Measurements from ENCODE around the gene IGSF6. TPM values are rescaled to one million over a fixed set of nuclear protein-coding genes. Genes with fewer than 3 reads are reported as not detected.

The IGSF6 gene
- total RNA-seq, 1 donor from 2014 or later, result 0.04 TPM

GRCh38 chr16:21598206-21598605 is 54.2 kb downstream of the IGSF6 start:
- no peak for DNase-seq (ENCODE audit: low read depth)
- Histone ChIP-seq H3K36me3 (ENCODE audit: control insufficient read depth, insufficient read depth, low read length) (no peaks in the 10 kb centered on the region), H3K4me3 (ENCODE audit: low read depth, low read length) (no peak overlapping the region), H3K27me3 (ENCODE audit: control insufficient read depth, insufficient read depth, low read length) (no peaks in the 10 kb centered on the region)
- no peak for TF ChIP-seq CTCF (IDR thresholded peaks at IDR 0.05; ENCODE audit: insufficient read depth, low read length, poor library complexity, severe bottlenecking)

- H3K27me3 ChIP-seq (ENCODE audit: control insufficient read depth, insufficient read depth, low read length), result no peaks in the 10 kb centered on the region
- H3K36me3 ChIP-seq (ENCODE audit: control insufficient read depth, insufficient read depth, low read length), result no peaks in the 10 kb centered on the region
- TF ChIP-seq CTCF (IDR thresholded peaks at IDR 0.05; ENCODE audit: insufficient read depth, low read length, poor library complexity, severe bottlenecking), result no peak
- no peak overlapping the region for H3K4me3 ChIP-seq (ENCODE audit: low read depth, low read length)
- no peak for DNase-seq (ENCODE audit: low read depth)
Observed at GRCh38 chr16:21597561-21598030, 54.8 kb downstream of the IGSF6 start.

GRCh38 chr16:21593530-21594289 is 58.7 kb downstream of the IGSF6 start:
- Histone ChIP-seq H3K27me3 (ENCODE audit: control insufficient read depth, insufficient read depth, low read length) (no peaks in the 10 kb centered on the region), H3K4me3 (ENCODE audit: low read depth, low read length) (no peak overlapping the region), H3K36me3 (ENCODE audit: control insufficient read depth, insufficient read depth, low read length) (no peaks in the 10 kb centered on the region)
- no peak for DNase-seq (ENCODE audit: low read depth)
- TF ChIP-seq CTCF (IDR thresholded peaks at IDR 0.05; ENCODE audit: insufficient read depth, low read length, poor library complexity, severe bottlenecking), result no peak

GRCh38 chr16:21592191-21592590 is 60.2 kb downstream of the IGSF6 start:
- Histone ChIP-seq H3K4me3 (ENCODE audit: low read depth, low read length) (no peak overlapping the region), H3K36me3 (ENCODE audit: control insufficient read depth, insufficient read depth, low read length) (no peaks in the 10 kb centered on the region), H3K27me3 (ENCODE audit: control insufficient read depth, insufficient read depth, low read length) (no peaks in the 10 kb centered on the region)
- no peak for TF ChIP-seq CTCF (IDR thresholded peaks at IDR 0.05; ENCODE audit: insufficient read depth, low read length, poor library complexity, severe bottlenecking)
- no peak for DNase-seq (ENCODE audit: low read depth)

GRCh38 chr16:21590796-21591195 is 61.6 kb downstream of the IGSF6 start:
- Histone ChIP-seq H3K36me3 (ENCODE audit: control insufficient read depth, insufficient read depth, low read length) (no peaks in the 10 kb centered on the region), H3K27me3 (ENCODE audit: control insufficient read depth, insufficient read depth, low read length) (no peaks in the 10 kb centered on the region), H3K4me3 (ENCODE audit: low read depth, low read length) (no peak overlapping the region)
- TF ChIP-seq CTCF (IDR thresholded peaks at IDR 0.05; ENCODE audit: insufficient read depth, low read length, poor library complexity, severe bottlenecking), result no peak
- no peak for DNase-seq (ENCODE audit: low read depth)

- DNase-seq (ENCODE audit: low read depth), result no peak
- Histone ChIP-seq H3K36me3 (ENCODE audit: control insufficient read depth, insufficient read depth, low read length) (no peaks in the 10 kb centered on the region), H3K27me3 (ENCODE audit: control insufficient read depth, insufficient read depth, low read length) (no peaks in the 10 kb centered on the region), H3K4me3 (ENCODE audit: low read depth, low read length) (no peak overlapping the region)
- no peak for TF ChIP-seq CTCF (IDR thresholded peaks at IDR 0.05; ENCODE audit: insufficient read depth, low read length, poor library complexity, severe bottlenecking)
Observed at GRCh38 chr16:21590287-21590686, 62.1 kb downstream of the IGSF6 start.

All from kidney epithelial cell (primary cell).